H4 (cell line): Measurements from ENCODE around the gene TTC34. TPM values are rescaled to one million over a fixed set of nuclear protein-coding genes. Genes with fewer than 3 reads are reported as not detected.

Experiments used
- DNase-seq: peaks from one replicate; pipeline ENCODE4 v3.0.0-alpha.2; 2015; ENCODE audit warnings: low spot score
- total RNA-seq: library from RNA; depleted of rRNA; stranded (reverse); fragments of >200 nt; shearing (Covaris generic); gene quantifications from 2 replicates; pipeline ENCODE4 v1.2.3, GENCODE V29; 2014

TTC34 gene
- total RNA-seq, 1 experiment from 2014 or later, result 0.10 TPM

- no peak for DNase-seq
These were observed 29.4 kb upstream of the TTC34 start for GRCh38 chr1:2830761-2831425.

- no peak for DNase-seq
These were observed 28.5 kb upstream of the TTC34 start for GRCh38 chr1:2829846-2830615.

- DNase-seq, result no peak
These were observed 27.2 kb upstream of the TTC34 start for GRCh38 chr1:2828586-2829250.

DNA sequence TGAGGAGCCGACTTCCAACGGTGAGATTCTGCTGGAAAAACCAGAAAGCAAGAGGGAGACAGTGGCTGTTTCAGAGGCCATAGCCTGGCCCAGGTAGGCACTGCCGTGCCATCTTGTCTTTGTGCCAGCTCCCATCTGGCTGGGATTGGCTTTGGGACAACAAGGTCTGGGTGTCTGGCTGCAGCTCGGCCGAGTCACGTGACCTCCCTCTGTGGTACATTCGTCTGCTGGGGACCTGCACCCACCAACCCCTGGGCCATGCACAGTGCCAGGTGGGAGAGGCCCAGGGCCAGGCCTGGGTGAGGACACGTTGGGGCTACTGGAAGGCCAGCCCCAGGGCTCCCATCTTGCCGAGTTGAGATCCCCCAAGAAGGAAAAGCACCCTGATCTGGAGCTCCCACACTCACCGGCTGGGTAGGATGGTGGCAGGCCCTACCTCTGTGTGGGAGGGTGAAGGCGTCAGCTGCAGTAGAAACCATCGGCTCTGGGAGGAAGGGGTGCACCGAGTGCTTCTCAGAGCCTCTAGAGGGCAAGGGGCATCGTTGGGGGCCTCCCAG, 25.3 kb upstream of the TTC34 start:
- DNase-seq, result no peak

DNA sequence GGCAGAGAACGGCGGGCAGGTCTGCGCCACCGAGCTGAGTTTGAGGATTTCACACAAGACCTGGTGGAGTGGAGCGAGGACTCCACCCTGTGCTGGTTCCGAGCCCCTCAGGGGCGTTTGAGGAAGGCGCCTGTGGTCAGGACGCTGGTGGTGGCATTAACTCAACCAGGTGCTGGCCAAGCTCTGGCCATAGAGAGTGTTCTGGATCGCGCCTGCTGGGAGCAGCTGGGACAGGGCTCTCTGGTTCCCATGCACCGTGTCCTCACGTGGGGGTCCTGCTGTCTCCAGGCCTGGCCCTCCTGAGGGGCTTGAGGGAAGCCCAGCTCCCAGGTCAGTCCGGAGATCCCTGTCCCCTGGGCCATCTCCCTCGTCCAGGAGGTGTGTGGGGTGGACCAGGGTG, 24.8 kb upstream of the TTC34 start:
- no peak for DNase-seq

DNA sequence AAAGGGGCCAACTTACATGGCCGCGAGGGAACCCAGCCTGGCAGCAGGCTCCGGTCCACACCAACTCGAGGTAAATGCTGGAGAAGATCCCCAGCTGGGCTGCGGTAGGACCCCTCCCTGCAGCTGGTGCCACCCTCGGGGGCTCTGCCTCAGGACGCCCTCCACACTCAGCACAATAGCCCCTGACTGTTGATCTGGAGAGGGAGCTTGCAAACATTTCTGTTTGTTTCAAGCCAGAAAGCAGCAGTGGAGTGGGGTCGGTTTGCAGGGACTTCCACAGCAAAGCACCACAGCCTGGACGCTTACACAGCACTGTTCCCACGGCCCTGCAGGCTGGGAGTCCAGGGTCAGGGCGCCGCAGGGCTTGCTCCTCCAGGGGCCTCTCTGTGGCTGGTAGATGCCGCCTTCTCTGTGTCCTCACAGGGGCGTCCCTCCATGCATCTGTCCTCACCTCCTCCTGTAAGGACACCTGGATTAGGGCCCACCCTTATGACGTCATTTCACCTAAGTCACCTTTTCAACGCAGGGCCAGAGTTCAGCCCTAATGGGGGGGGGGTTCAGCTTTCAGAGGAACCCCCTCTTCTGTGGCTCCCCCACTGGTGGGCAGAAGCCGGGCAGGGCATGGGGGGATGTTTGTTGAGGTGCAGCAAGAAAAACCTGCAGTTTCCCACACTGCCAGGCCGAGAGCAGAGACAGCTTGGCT, 24.1 kb upstream of the TTC34 start:
- no peak for DNase-seq

GRCh38 chr1:2824999-2825398, 23.5 kb upstream of the TTC34 start:
- no peak for DNase-seq

- DNase-seq, result no peak
These were observed 22.6 kb upstream of the TTC34 start for GRCh38 chr1:2823921-2824610.

DNA sequence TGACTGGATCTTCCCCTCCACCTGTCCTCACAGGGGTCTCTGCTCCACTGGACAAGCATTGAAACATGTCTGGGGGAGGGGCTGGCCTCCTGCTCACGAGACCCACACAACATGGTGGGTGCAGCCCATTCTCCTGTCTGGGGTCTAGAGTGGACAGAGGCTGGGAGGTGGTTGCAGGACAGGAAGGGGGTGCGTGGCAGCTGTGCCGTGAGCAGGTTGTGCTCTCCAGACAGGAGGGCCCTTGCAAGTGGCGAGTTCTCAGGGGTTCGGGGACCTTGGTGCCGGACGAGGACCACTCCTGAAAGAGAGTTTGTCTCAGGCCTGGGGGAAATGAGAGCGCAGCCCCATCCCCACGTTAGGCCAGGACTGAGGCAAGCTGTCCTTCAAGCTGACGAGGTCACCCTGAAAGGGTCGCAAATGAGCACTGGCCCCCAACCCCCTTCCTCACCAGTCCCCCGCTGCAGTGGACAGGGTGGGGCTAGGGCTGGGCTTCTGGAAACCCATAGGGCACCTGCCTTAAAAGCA, 21.2 kb upstream of the TTC34 start:
- DNase-seq, result no peak

- DNase-seq, result no peak
These were observed 20.6 kb upstream of the TTC34 start for GRCh38 chr1:2821966-2822620.

DNA sequence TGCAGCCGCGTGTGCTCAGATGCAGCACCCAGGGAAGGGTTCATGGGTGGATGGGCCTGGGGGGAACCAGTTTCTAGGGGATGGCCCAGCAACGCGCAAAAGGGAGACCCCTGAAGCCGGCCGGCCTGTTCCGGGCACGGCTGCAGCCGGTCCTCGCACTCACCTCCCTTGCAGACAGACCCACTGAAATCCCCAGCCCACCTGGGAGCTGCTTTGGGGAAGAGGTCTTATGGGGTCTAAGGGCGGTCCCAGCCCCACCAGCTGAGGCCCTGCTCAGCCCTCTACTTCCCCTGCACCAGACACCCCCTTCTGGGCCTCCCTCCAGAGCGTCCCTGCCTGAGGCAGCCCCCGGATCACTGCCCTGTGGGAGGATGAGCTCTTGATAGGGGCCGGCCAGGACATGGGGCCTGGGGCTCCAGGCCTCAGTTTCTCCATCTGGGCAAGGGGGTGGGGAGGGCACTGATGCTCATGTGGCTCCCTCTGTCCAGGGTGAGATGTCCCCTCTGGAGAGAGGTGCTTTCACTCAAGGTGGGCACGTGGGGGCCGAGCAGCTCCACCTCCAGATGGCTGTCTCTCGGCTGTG, 20.0 kb upstream of the TTC34 start:
- no peak for DNase-seq

- DNase-seq, result no peak
These were observed 19.4 kb upstream of the TTC34 start for GRCh38 chr1:2820731-2821372.

GRCh38 chr1:2819831-2820730, 18.6 kb upstream of the TTC34 start:
- no peak for DNase-seq

- DNase-seq, result no peak
These were observed 17.9 kb upstream of the TTC34 start for GRCh38 chr1:2819429-2819828.

GRCh38 chr1:2817784-2818564, 16.5 kb upstream of the TTC34 start:
- no peak for DNase-seq

DNA sequence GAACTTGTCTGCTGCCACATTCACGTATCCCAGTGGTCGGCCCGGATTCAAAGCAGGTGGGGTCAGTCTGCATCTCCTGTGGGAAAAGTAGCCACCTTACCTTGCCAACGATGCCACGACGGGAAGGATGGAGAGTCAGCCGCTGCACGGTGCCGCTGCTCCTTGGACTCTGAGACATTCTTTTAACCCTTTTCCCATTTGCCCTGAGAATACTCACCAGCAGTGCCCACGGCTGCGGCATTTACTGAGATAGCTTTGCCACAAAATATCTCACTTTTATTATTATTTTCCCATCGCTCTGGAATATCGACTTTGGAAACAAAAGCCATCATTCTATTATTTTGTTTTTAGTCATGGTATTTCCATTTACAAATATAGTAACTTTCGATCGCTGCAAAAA, 15.3 kb upstream of the TTC34 start:
- DNase-seq, result no peak

DNA sequence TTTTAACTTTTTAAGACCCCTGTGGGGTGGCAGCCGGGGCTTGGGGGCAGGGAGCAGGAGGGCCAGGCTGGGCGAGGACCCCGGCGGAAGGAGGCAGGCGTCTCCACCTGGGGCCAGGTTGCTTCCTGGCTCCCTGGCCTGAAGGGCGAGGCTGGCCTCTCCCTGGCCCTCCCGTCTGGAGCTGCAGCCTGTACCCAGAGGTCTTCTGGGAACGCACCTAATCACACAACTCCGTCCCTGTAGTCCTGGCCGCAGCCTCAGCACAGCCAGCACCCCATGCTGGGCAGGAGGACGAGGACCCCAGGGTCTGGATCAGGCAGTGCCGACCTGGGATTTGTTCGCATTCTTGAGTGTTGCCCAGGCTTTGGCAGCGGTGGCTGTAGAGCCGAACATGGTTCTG, 14.1 kb upstream of the TTC34 start:
- DNase-seq, result no peak

DNA sequence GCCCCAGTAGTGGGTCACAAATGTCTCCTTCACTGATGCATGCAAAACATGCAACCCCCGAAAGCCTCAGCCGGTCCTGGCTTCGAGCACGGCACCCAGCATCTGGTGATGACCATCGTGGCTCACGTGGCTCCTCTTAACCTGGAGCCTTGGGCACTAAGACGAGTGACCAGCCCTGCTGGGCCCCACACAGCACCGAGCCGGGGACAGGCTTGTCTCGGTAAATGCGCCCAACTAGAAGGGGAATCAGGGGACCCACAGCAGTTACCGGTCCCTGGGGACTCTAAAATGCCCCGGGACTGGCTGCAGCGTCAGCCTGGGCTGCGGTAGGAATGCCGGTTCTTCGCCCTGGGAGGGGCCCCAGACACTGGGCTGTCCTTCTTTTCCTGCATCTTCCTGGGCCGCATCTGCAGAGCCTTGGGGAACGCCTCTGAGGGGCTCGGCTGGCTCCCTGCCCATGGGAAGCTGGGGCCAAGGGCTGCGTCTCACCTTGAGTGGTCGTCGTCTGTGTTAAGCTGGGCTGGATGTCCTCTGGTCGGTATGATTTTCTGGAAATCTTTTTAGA, 13.1 kb upstream of the TTC34 start:
- no peak for DNase-seq
